Stimulated activated CD8-positive, alpha-beta memory T cell treated with anti-CD3 and anti-CD28 coated beads, Interleukin-7, amount 100 ng/mL, for 4 hours (primary cell): ENCODE results near the gene RAB4A.

ENCODE experiments used
- DNase-seq, 2 donors: peaks; one replicate each; pipeline ENCODE4 v3.0.0-alpha.2; 2020; ENCODE audit warnings: low read depth in 2 of 2

RAB4A gene

GRCh38 chr1:229244091-229244490, 26.8 kb upstream of the RAB4A start:
- DNase-seq, result no peak

GRCh38 chr1:229247871-229248270, 23.0 kb upstream of the RAB4A start:
- DNase-seq, result no peak

- no peak for DNase-seq
Observed at GRCh38 chr1:229248821-229249817, 21.8 kb upstream of the RAB4A start.

GRCh38 chr1:229249854-229250644, 20.9 kb upstream of the RAB4A start:
- DNase-seq, result no peak

- no peak for DNase-seq
Observed at GRCh38 chr1:229251185-229251584, 19.7 kb upstream of the RAB4A start.

- DNase-seq, result no peak
Observed at GRCh38 chr1:229252228-229252984, 18.5 kb upstream of the RAB4A start.

- no peak for DNase-seq
Observed at GRCh38 chr1:229253151-229253974, 17.5 kb upstream of the RAB4A start.

GRCh38 chr1:229254910-229255541, 15.9 kb upstream of the RAB4A start:
- no peak for DNase-seq

- DNase-seq, result peak; percentile 30 to 38
Observed at GRCh38 chr1:229258031-229258756, 12.7 kb upstream of the RAB4A start.

- DNase-seq, result no peak
Observed at GRCh38 chr1:229258757-229259060, 12.2 kb upstream of the RAB4A start.

GRCh38 chr1:229260297-229260696, 10.6 kb upstream of the RAB4A start:
- no peak for DNase-seq

GRCh38 chr1:229262239-229262638, 8.7 kb upstream of the RAB4A start:
- no peak for DNase-seq

GRCh38 chr1:229263254-229263653, 7.7 kb upstream of the RAB4A start:
- DNase-seq, result no peak

- DNase-seq, result no peak
Observed at GRCh38 chr1:229264068-229264467, 6.8 kb upstream of the RAB4A start.

- DNase-seq, result no peak
Observed at GRCh38 chr1:229264487-229264886, 6.4 kb upstream of the RAB4A start.

GRCh38 chr1:229266274-229266673, 4.6 kb upstream of the RAB4A start:
- no peak for DNase-seq

GRCh38 chr1:229266832-229267500, 3.9 kb upstream of the RAB4A start:
- no peak for DNase-seq

- no peak for DNase-seq
Observed at GRCh38 chr1:229268505-229268904, 2.4 kb upstream of the RAB4A start.

GRCh38 chr1:229271448-229272159, 693 bp downstream of the RAB4A start:
- peak in 1 of 2 donors; percentile 59 for DNase-seq
